HepG2 (cell line): Measurements from ENCODE around the gene KATNAL1. TPM values are rescaled to one million over a fixed set of nuclear protein-coding genes. Genes with fewer than 3 reads are reported as not detected.

Experiments used
- ATAC-seq: fragments of 200-7000 bp; cut with Tn5 transposase; 3 replicates; pipeline ENCODE4 v1.9.1; 2020; ENCODE audit warnings: mild to moderate bottlenecking, moderate library complexity
- BruUV-seq: library from RNA; stranded (reverse); fragments of 400-500 nt; replicated peaks from 2 replicates; lab custom pipeline; 2021; lab: Mats Ljungman, UMichigan
- CTCF ChIA-PET: fragments of 300-600 bp; formaldehyde crosslinking; extraction: SDS; loops from one replicate; lab custom pipeline; 2021; ENCODE audit warnings: low total read pairs, inconsistent platforms, low intra/inter-chr PET ratio; lab: Yijun Ruan, JAX
- POLR2A ChIA-PET: fragments of 350-600 bp; sonication (Branson Sonifier 250); formaldehyde crosslinking; loops from one replicate; lab custom pipeline; 2020; ENCODE audit warnings: antibody characterized with exemption, inconsistent platforms; lab: Yijun Ruan, JAX
- DNase-seq: peaks from one replicate; pipeline ENCODE4 v3.0.0-alpha.2; 2015; ENCODE audit warnings: low spot score
- FAIRE-seq: peaks from 3 replicates; lab custom pipeline; 2011; peaks lifted over from hg19 to GRCh38; lab: Jason Lieb, UNC
- H2AFZ ChIP-seq: one replicate; pipeline ENCODE4 v1.6.1; 2011; ENCODE audit warnings: low read length, inconsistent platforms
- H3K27ac ChIP-seq: fragments of 300-600 bp; 3 replicates; pipeline ENCODE4 v1.8.0; 2011; ENCODE audit warnings: mixed run types, mild to moderate bottlenecking, mixed read lengths, low read length, inconsistent platforms; ENCODE audit not compliant: insufficient read depth; ENCODE audit errors: extremely low read length
- H3K27me3 ChIP-seq, 2 experiments: fragments of 200-600 bp in 1 of 2; 2 replicates in 1 of 2; 3 replicates in 1 of 2; pipeline versions ENCODE4 v1.6.0 to v1.8.0; 2011; ENCODE audit warnings: low read length in 2 of 2, mild to moderate bottlenecking in 2 of 2, moderate library complexity in 2 of 2, inconsistent platforms in 1 of 2; ENCODE audit not compliant: insufficient read depth in 2 of 2, control insufficient read depth in 1 of 2
- H3K36me3 ChIP-seq, 2 experiments: fragments of 200-600 bp in 1 of 2; replicated peaks in 1 of 2; 2 replicates in 1 of 2; 3 replicates in 1 of 2; pipeline versions ENCODE4 v1.5.1 to v1.8.0; 2011; ENCODE audit warnings: low read length in 2 of 2, inconsistent platforms in 1 of 2; ENCODE audit not compliant: insufficient read depth in 2 of 2, control insufficient read depth in 1 of 2
- H3K4me1 ChIP-seq: 2 replicates; pipeline ENCODE4 v1.5.1; 2012; ENCODE audit warnings: low read length, inconsistent platforms; ENCODE audit not compliant: insufficient read depth
- H3K4me2 ChIP-seq: 2 replicates; pipeline ENCODE4 v1.6.0; 2011; ENCODE audit warnings: low read depth, low read length, inconsistent platforms
- H3K4me3 ChIP-seq, 3 experiments: fragments of 200-600 bp in 1 of 3; sonication (generic), shearing (Covaris generic) in 1 of 3; replicated peaks in 1 of 3; 2 replicates each; pipeline ENCODE4 v1.5.1; 2011 to 2016; ENCODE audit warnings: low read length in 3 of 3, inconsistent platforms in 2 of 3, low read depth in 2 of 3, mild to moderate bottlenecking in 2 of 3, control low read depth in 1 of 3, mixed read lengths in 1 of 3; ENCODE audit not compliant: insufficient read depth in 1 of 3
- H3K79me2 ChIP-seq: one replicate; pipeline ENCODE4 v1.6.1; 2011; ENCODE audit warnings: low read length, inconsistent platforms; ENCODE audit not compliant: insufficient read depth
- H3K9ac ChIP-seq: 2 replicates; pipeline ENCODE4 v1.6.0; 2011; ENCODE audit warnings: mild to moderate bottlenecking, low read depth, low read length, inconsistent platforms; ENCODE audit not compliant: insufficient read depth
- H3K9me3 ChIP-seq: 2 replicates; pipeline ENCODE4 v1.5.1; 2012; ENCODE audit warnings: mild to moderate bottlenecking, low read length
- H4K20me1 ChIP-seq: 2 replicates; pipeline ENCODE4 v1.6.0; 2011; ENCODE audit warnings: inconsistent platforms, mild to moderate bottlenecking, low read length, moderate library complexity; ENCODE audit not compliant: insufficient read depth
- MEIS2 ChIP-seq: sonication (generic); formaldehyde crosslinking; IDR thresholded peaks from 2 replicates; pipeline ENCODE4 v1.9.0; 2021; ENCODE audit warnings: mild to moderate bottlenecking, missing genetic modification reagents
- MIER2 ChIP-seq: IDR thresholded peaks from 2 replicates; pipeline ENCODE4 v1.6.1; 2016; ENCODE audit warnings: missing biosample characterization, missing genetic modification reagents
- WIZ ChIP-seq: sonication (generic); formaldehyde crosslinking; IDR thresholded peaks from 2 replicates; pipeline ENCODE4 v1.5.1; 2020; ENCODE audit warnings: mild to moderate bottlenecking, missing genetic modification reagents
- in situ Hi-C: cut with HindIII; loops from 2 replicates; pipeline ENCODE4 v1.10.0; 2017; ENCODE audit warnings: low pct_unique_long_range_greater_than_20kb; ENCODE audit not compliant: extremely low pct_ligation_motif_present
- intact Hi-C: fragments of 100-400 bp; cut with micrococcal nuclease; formaldehyde crosslinking; loops from one replicate; pipeline ENCODE4 v1.10.0; 2022; ENCODE audit not compliant: unreplicated experiment
- polyA plus RNA-seq, 8 experiments: library from polyadenylated mRNA; depleted of rRNA in 3 of 8; stranded (reverse) in 7 of 8; unstranded in 1 of 8; fragments of >200 nt; fragmentation: Illumina TruSeq in 4 of 8; extraction: Trizol in 4 of 8; gene quantifications; 2 replicates each; pipeline versions ENCODE4 v1.2.1 to v1.2.3, GENCODE V29; 2011 to 2016; ENCODE audit warnings: low read depth in 4 of 8, missing spikeins in 1 of 8, mixed read lengths in 1 of 8; ENCODE audit not compliant: insufficient read depth in 1 of 8
- total RNA-seq, 5 experiments: library from RNA; depleted of rRNA; stranded (reverse); fragments of >200 nt; fragmentation: Illumina TruSeq; extraction: Trizol; gene quantifications; 2 replicates each; pipeline ENCODE4 v1.2.3, GENCODE V29; 2016; ENCODE audit warnings: low read depth in 1 of 5
- TF ChIP-seq, protein P1 (sequence below): sonication (generic); formaldehyde crosslinking; conservative IDR thresholded peaks from 2 replicates; pipeline ENCODE4 v1.8.0; 2022; ENCODE audit warnings: low read depth, missing genetic modification reagents
- TF ChIP-seq, protein P2 (sequence below): sonication (generic); formaldehyde crosslinking; IDR thresholded peaks from 2 replicates; pipeline ENCODE4 v1.5.0; 2020; ENCODE audit warnings: mild to moderate bottlenecking, missing genetic modification reagents
- TF ChIP-seq, protein P3 (sequence below): IDR thresholded peaks from 2 replicates; pipeline ENCODE4 v1.6.1; 2016; ENCODE audit warnings: mild to moderate bottlenecking
- TF ChIP-seq, protein P4 (sequence below): sonication (generic); formaldehyde crosslinking; conservative IDR thresholded peaks from 2 replicates; pipeline ENCODE4 v1.5.0; 2020; ENCODE audit warnings: missing genetic modification reagents

Gene KATNAL1
- total and polyA plus RNA-seq, 2 of the 13 experiments (the other 11 are each of a cell fraction or from before 2014, with no cell fraction given): 3.2 to 11.8 TPM

DNA sequence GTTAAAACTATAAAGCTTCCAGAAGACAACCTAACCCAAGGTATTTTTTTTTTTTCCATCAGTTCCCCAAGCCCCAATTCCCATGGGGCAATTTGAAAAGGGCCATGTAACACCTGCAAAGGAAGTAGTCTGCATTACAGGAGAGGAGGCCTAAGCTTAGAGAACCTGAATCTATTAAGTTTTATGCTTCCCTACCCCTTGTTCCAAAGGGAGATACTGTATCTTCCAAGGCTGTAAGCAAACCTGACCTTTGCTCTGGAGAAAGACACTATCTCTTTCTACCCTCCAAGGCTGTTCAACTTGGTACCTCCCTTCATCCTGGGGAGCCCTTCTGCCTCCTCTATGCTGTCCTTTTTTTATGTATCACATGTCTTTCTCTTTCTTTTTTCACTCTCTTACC, 15.0 kb downstream of the KATNAL1 start:
- in situ Hi-C loops: no loop called here
- no peak for ATAC-seq
- FAIRE-seq: no peak
- H3K36me3 ChIP-seq: no peaks in the 10 kb centered on the region
- no peak overlapping the region for H2AFZ ChIP-seq
- H3K27me3 ChIP-seq: no peaks in the 10 kb centered on the region
- no peaks in the 10 kb centered on the region for H4K20me1 ChIP-seq
- H3K27ac ChIP-seq: no peak overlapping the region
- intact Hi-C loops: no loop called here
- H3K9ac ChIP-seq: no peak overlapping the region
- TF ChIP-seq, protein P1, sequence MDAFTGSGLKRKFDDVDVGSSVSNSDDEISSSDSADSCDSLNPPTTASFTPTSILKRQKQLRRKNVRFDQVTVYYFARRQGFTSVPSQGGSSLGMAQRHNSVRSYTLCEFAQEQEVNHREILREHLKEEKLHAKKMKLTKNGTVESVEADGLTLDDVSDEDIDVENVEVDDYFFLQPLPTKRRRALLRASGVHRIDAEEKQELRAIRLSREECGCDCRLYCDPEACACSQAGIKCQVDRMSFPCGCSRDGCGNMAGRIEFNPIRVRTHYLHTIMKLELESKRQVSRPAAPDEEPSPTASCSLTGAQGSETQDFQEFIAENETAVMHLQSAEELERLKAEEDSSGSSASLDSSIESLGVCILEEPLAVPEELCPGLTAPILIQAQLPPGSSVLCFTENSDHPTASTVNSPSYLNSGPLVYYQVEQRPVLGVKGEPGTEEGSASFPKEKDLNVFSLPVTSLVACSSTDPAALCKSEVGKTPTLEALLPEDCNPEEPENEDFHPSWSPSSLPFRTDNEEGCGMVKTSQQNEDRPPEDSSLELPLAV (CRISPR knock-in tag): no peak
- TF ChIP-seq MIER2 (CRISPR knock-in tag): no peak
- TF ChIP-seq MEIS2: no peak
- no peak for TF ChIP-seq WIZ
- TF ChIP-seq, protein P2, sequence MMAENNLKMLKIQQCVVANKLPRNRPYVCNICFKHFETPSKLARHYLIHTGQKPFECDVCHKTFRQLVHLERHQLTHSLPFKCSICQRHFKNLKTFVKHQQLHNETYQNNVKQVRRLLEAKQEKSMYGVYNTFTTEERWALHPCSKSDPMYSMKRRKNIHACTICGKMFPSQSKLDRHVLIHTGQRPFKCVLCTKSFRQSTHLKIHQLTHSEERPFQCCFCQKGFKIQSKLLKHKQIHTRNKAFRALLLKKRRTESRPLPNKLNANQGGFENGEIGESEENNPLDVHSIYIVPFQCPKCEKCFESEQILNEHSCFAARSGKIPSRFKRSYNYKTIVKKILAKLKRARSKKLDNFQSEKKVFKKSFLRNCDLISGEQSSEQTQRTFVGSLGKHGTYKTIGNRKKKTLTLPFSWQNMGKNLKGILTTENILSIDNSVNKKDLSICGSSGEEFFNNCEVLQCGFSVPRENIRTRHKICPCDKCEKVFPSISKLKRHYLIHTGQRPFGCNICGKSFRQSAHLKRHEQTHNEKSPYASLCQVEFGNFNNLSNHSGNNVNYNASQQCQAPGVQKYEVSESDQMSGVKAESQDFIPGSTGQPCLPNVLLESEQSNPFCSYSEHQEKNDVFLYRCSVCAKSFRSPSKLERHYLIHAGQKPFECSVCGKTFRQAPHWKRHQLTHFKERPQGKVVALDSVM (CRISPR knock-in tag): no peak
- TF ChIP-seq, protein P3, sequence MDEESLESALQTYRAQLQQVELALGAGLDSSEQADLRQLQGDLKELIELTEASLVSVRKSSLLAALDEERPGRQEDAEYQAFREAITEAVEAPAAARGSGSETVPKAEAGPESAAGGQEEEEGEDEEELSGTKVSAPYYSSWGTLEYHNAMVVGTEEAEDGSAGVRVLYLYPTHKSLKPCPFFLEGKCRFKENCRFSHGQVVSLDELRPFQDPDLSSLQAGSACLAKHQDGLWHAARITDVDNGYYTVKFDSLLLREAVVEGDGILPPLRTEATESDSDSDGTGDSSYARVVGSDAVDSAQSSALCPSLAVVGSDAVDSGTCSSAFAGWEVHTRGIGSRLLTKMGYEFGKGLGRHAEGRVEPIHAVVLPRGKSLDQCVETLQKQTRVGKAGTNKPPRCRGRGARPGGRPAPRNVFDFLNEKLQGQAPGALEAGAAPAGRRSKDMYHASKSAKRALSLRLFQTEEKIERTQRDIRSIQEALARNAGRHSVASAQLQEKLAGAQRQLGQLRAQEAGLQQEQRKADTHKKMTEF (CRISPR knock-in tag): no peak
- TF ChIP-seq, protein P4, sequence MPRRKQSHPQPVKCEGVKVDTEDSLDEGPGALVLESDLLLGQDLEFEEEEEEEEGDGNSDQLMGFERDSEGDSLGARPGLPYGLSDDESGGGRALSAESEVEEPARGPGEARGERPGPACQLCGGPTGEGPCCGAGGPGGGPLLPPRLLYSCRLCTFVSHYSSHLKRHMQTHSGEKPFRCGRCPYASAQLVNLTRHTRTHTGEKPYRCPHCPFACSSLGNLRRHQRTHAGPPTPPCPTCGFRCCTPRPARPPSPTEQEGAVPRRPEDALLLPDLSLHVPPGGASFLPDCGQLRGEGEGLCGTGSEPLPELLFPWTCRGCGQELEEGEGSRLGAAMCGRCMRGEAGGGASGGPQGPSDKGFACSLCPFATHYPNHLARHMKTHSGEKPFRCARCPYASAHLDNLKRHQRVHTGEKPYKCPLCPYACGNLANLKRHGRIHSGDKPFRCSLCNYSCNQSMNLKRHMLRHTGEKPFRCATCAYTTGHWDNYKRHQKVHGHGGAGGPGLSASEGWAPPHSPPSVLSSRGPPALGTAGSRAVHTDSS: no peak
- CTCF ChIA-PET: no interaction called here
- POLR2A ChIA-PET: no interaction called here
- H3K4me3 ChIP-seq: no peak overlapping the region
- H3K79me2 ChIP-seq: peaks cover 7% of the 10 kb centered on the region
- no peak overlapping the region for H3K4me2 ChIP-seq
- H3K9me3 ChIP-seq: no peaks in the 10 kb centered on the region
- peaks cover 20% of the 10 kb centered on the region for H3K4me1 ChIP-seq
- DNase-seq: no peak
- BruUV-seq: no TSS peak
